ENCODE results near the gene ACTA2.
"Not testable (repeated sequence)": the region's sequence is repeated elsewhere in the genome, so short reads cannot be mapped to it uniquely, and the experiment has no call there.

The ACTA2 gene

GRCh38 chr10:88949051-88949450, 3.5 kb downstream of the ACTA2 start:
- no peak for DNase-seq (ENCODE audit: low read depth)

GRCh38 chr10:88946965-88947590, 5.5 kb downstream of the ACTA2 start:
- no peak for DNase-seq (ENCODE audit: low read depth)

GRCh38 chr10:88946200-88946599, 6.4 kb downstream of the ACTA2 start:
- no peak for DNase-seq (ENCODE audit: low read depth)

- no peak for DNase-seq (ENCODE audit: low read depth)
Observed at GRCh38 chr10:88944813-88945212, 7.8 kb downstream of the ACTA2 start.

- no peak for DNase-seq (ENCODE audit: low read depth)
Observed at GRCh38 chr10:88943778-88944177, 8.8 kb downstream of the ACTA2 start.

- DNase-seq (ENCODE audit: low read depth): no peak
Observed at GRCh38 chr10:88941026-88941425, 11.5 kb downstream of the ACTA2 start.

GRCh38 chr10:88938938-88939337, 13.6 kb downstream of the ACTA2 start:
- no peak for DNase-seq (ENCODE audit: low read depth)

- no peak for DNase-seq (ENCODE audit: low read depth)
Observed at GRCh38 chr10:88938039-88938438, 14.5 kb downstream of the ACTA2 start.

- DNase-seq (ENCODE audit: low read depth): no peak
Observed at GRCh38 chr10:88936656-88937055, 15.9 kb downstream of the ACTA2 start.

- no peak for DNase-seq (ENCODE audit: low read depth)
Observed at GRCh38 chr10:88934900-88935672, 17.5 kb downstream of the ACTA2 start.

GRCh38 chr10:88933564-88933963, 19.0 kb downstream of the ACTA2 start:
- no peak for DNase-seq (ENCODE audit: low read depth)

GRCh38 chr10:88932539-88933256, 19.9 kb downstream of the ACTA2 start:
- DNase-seq (ENCODE audit: low read depth): peak; percentile 56

GRCh38 chr10:88932029-88932428, 20.5 kb downstream of the ACTA2 start:
- not testable (repeated sequence) for DNase-seq (ENCODE audit: low read depth)

- DNase-seq (ENCODE audit: low read depth): no peak
Observed at GRCh38 chr10:88931548-88931947, 21.0 kb downstream of the ACTA2 start.

GRCh38 chr10:88928254-88928653, 24.3 kb downstream of the ACTA2 start:
- no peak for DNase-seq (ENCODE audit: low read depth)

GRCh38 chr10:88927416-88927690, 25.2 kb downstream of the ACTA2 start:
- no peak for DNase-seq (ENCODE audit: low read depth)

- DNase-seq (ENCODE audit: low read depth): peak; percentile 54
Observed at GRCh38 chr10:88926566-88927415, 25.8 kb downstream of the ACTA2 start.

GRCh38 chr10:88923520-88923919, 29.1 kb downstream of the ACTA2 start:
- DNase-seq (ENCODE audit: low read depth): no peak

- no peak for DNase-seq (ENCODE audit: low read depth)
Observed at GRCh38 chr10:88922041-88922440, 30.5 kb downstream of the ACTA2 start.

- no peak for DNase-seq (ENCODE audit: low read depth)
Observed at GRCh38 chr10:88920986-88921593, 31.5 kb downstream of the ACTA2 start.

- no peak for DNase-seq (ENCODE audit: low read depth)
Observed at GRCh38 chr10:88920198-88920597, 32.4 kb downstream of the ACTA2 start.

GRCh38 chr10:88919041-88919440, 33.5 kb downstream of the ACTA2 start:
- DNase-seq (ENCODE audit: low read depth): no peak

Data from non-pigmented ciliary epithelial cell (primary cell).